SJCRH30 (cell line): ENCODE measurements around the gene SLCO3A1. TPM values are rescaled to one million over a fixed set of nuclear protein-coding genes. Genes with fewer than 3 reads are reported as not detected.

Experiments used
- DNase-seq, 2 experiments: peaks; one replicate each; pipeline ENCODE4 v3.0.0-alpha.2; 2015 to 2020
- H3K27ac ChIP-seq: fragments of 250-450 bp; sonication (Bioruptor Pico); 2 replicates; pipeline ENCODE4 v1.5.1; 2020; ENCODE audit warnings: mild to moderate bottlenecking, moderate library complexity
- H3K27me3 ChIP-seq: fragments of 250-450 bp; sonication (Bioruptor Pico); 2 replicates; pipeline ENCODE4 v1.5.1; 2020; ENCODE audit warnings: mild to moderate bottlenecking, moderate library complexity
- H3K36me3 ChIP-seq: fragments of 250-450 bp; sonication (Bioruptor Pico); 2 replicates; pipeline ENCODE4 v1.5.1; 2020; ENCODE audit warnings: mild to moderate bottlenecking, moderate library complexity
- H3K4me1 ChIP-seq: fragments of 250-450 bp; sonication (Bioruptor Pico); 2 replicates; pipeline ENCODE4 v1.5.1; 2020; ENCODE audit warnings: mild to moderate bottlenecking, moderate library complexity
- H3K4me3 ChIP-seq: fragments of 250-450 bp; sonication (Bioruptor Pico); 2 replicates; pipeline ENCODE4 v1.5.1; 2020; ENCODE audit warnings: mild to moderate bottlenecking, moderate library complexity
- H3K9me3 ChIP-seq: fragments of 250-450 bp; sonication (Bioruptor Pico); replicated peaks from 2 replicates; pipeline ENCODE4 v1.5.1; 2020; ENCODE audit warnings: mild to moderate bottlenecking, moderate library complexity
- total RNA-seq: library from RNA; depleted of rRNA; stranded (reverse); fragments of >200 nt; shearing (Covaris generic); gene quantifications from 2 replicates; pipeline ENCODE4 v1.2.3, GENCODE V29; 2014

SLCO3A1 gene
- total RNA-seq, 1 experiment from 2014 or later: 4.3 TPM

DNA sequence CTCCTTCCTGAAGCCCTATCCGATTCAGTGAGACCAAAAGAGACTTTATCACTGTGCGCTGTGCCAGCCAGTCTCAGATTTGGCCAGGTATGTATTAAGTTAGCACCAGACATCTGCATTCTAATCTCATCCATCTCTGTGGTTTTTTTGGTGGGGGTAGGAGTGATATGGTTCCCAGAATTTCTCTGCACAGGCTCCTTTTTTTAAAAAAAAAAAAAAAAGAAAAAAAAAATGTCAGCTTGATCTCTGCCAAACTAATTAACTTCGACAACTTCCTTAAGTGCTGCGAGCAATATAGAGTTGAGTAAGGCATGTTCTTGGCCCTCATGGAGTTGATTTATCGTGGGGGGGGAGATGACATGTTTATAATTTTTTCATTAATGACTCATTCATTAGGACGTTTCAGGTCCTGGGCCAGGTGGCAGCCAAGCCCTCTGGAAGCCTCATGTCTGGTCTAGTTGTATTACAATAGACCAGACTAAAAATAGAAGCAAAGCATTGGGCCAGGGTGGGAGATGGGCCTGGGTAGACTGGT is 12.9 kb downstream of the SLCO3A1 start:
- DNase-seq: no peak
- Histone ChIP-seq H3K27ac (no peak overlapping the region), H3K27me3 (no peaks in the 10 kb centered on the region), H3K4me3 (no peak overlapping the region), H3K9me3 (no peaks in the 10 kb centered on the region), H3K4me1 (no peaks in the 10 kb centered on the region), H3K36me3 (no peaks in the 10 kb centered on the region)

DNA sequence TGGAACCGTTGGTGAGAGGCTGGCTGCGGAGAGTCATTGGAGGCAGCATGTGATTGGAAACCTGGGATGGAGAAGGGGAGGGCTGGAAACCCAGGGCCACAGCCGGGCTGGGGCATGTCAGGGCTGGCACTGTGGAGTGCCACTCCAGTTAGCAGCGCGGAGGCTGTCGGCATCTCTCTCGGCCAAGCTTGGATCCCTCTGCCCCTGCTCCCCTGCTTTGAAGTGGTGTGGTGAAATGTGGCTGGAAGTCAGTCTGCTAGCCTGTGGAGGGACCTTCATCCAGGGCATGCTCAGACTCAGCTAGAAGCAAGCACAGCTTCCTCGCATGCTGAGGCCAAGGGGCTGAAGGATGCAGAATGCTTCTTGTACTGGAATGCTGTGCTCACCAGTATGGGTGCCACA is 13.5 kb downstream of the SLCO3A1 start:
- no peaks in the 10 kb centered on the region for H3K4me1 ChIP-seq
- no peaks in the 10 kb centered on the region for H3K36me3 ChIP-seq
- H3K9me3 ChIP-seq: no peaks in the 10 kb centered on the region
- DNase-seq: no peak
- no peak overlapping the region for H3K4me3 ChIP-seq
- no peaks in the 10 kb centered on the region for H3K27me3 ChIP-seq
- H3K27ac ChIP-seq: no peak overlapping the region

- no peak overlapping the region for H3K4me3 ChIP-seq
- H3K36me3 ChIP-seq: no peaks in the 10 kb centered on the region
- H3K27ac ChIP-seq: no peak overlapping the region
- H3K27me3 ChIP-seq: no peaks in the 10 kb centered on the region
- H3K4me1 ChIP-seq: no peaks in the 10 kb centered on the region
- no peaks in the 10 kb centered on the region for H3K9me3 ChIP-seq
- DNase-seq: no peak
Observed at GRCh38 chr15:91867581-91868026, 14.1 kb downstream of the SLCO3A1 start.

GRCh38 chr15:91870876-91871537 is 17.5 kb downstream of the SLCO3A1 start:
- Histone ChIP-seq H3K9me3 (no peaks in the 10 kb centered on the region), H3K27me3 (no peaks in the 10 kb centered on the region), H3K4me1 (no peaks in the 10 kb centered on the region), H3K27ac (no peak overlapping the region), H3K36me3 (no peaks in the 10 kb centered on the region), H3K4me3 (no peak overlapping the region)
- DNase-seq: no peak

DNA sequence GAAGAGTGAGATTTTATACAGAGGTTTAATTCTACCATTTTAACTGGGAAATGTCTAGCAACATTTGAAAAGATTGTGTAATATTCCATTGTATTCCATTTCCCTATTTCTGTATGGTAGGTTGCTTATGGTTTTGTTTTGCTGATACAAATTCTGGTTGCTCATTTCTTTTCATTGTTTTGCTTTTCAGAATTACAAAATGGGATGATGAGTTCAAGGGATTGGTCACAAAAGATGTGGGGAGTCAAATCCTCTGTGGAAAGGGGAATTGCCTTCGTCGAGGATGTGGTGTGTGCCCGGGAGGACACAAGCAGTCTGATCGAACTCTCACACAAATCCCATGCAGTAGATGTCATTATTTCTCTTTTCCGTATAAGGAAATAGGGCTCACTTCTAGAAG is 18.3 kb downstream of the SLCO3A1 start:
- H3K27me3 ChIP-seq: no peaks in the 10 kb centered on the region
- H3K27ac ChIP-seq: no peak overlapping the region
- H3K4me1 ChIP-seq: no peaks in the 10 kb centered on the region
- H3K9me3 ChIP-seq: no peaks in the 10 kb centered on the region
- H3K4me3 ChIP-seq: no peak overlapping the region
- DNase-seq: no peak
- no peaks in the 10 kb centered on the region for H3K36me3 ChIP-seq

DNA sequence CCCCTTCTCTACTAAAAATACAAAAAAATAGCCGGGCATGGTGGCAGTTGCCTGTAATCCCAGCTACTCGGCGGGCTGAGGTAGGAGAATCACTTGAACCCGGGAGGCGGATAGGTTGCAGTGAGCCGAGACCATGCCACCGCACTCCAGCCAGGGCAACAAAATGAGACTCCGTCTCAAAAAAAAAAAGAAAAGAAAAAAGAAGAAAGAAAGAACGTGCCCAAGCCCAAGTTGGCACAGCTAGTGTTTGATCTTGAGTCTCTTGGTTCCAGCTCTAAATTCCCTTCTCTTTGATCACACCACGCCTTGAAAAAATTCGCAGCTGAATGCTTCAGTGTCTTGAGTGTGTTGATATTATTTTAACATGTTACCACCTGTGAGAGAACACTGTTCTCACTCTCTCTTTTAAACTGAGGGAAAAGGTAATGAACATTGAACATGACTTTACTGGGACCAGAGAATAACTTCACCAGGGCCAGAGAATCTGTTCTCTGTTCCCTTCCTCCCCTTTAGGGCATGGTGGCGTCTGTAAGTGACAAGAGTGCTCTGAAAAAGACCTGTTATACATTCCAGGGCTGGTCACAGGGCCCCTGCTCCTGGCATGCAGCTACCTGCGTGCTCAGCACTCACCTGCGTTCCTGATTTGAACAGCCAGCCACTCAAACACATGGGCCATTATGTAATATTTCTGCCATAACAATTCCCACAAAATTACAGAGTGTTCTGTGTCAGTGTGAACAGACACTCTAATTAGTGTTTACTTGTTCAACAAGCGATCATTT is 19.0 kb downstream of the SLCO3A1 start:
- H3K4me1 ChIP-seq: no peaks in the 10 kb centered on the region
- H3K36me3 ChIP-seq: no peaks in the 10 kb centered on the region
- H3K27me3 ChIP-seq: no peaks in the 10 kb centered on the region
- H3K4me3 ChIP-seq: no peak overlapping the region
- H3K27ac ChIP-seq: no peak overlapping the region
- no peak for DNase-seq
- no peaks in the 10 kb centered on the region for H3K9me3 ChIP-seq

GRCh38 chr15:91873138-91873536 is 19.6 kb downstream of the SLCO3A1 start:
- no peaks in the 10 kb centered on the region for H3K4me1 ChIP-seq
- H3K36me3 ChIP-seq: no peaks in the 10 kb centered on the region
- no peak overlapping the region for H3K27ac ChIP-seq
- H3K9me3 ChIP-seq: no peaks in the 10 kb centered on the region
- no peak for DNase-seq
- no peak overlapping the region for H3K4me3 ChIP-seq
- no peaks in the 10 kb centered on the region for H3K27me3 ChIP-seq

DNA sequence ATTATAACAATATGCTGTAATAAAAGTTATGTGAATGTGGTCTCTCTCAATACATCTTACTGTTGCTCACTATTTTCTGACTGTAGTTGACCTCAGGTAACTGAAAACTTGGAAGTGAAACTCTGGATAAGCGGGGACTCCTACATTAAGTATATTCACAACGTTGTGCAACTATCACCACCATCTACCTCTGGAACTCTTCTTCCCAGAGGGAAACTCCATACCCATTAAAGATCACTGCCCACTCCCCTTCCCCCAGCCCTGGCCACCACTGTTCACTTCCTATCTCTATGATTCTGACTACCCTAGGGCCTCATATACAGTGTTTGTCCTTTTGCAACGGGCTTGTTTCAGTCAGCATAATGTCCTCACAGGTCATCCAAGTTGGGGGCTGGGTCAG is 20.7 kb downstream of the SLCO3A1 start:
- Histone ChIP-seq H3K27me3 (no peaks in the 10 kb centered on the region), H3K4me3 (no peak overlapping the region), H3K4me1 (no peaks in the 10 kb centered on the region), H3K9me3 (no peaks in the 10 kb centered on the region), H3K27ac (no peak overlapping the region), H3K36me3 (no peaks in the 10 kb centered on the region)
- no peak for DNase-seq

DNA sequence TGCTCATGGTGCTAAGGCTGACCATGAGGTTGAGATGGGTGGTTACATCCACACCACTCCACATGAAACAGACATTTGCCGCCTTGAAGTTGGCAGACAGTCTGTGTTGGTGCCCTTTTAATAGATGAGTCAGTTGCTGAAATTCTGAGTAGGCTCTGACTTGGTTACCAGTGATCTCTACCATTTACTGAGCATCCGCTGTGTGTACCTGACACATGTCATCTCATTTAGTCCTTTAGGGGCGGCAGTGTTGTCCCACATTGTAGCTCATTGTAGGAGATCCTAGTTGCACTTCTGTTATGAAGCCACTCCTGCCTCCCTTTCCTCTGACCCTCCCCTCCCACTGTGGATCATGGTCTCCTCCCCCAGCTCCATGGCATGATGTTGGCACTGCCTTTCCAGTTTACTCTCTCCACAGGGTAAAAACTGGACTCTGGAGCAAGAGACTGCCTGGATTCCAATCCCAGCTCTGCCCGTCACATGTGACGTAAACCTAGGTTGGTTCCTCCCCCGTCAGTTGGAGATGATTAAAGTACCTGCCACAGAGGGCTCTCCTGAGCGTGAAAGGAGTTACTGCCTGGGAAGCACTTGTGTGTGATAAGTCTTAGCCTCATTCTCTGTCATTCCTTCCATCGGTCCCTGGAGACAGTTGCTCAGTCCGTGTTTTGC is 21.6 kb downstream of the SLCO3A1 start:
- H3K9me3 ChIP-seq: no peaks in the 10 kb centered on the region
- DNase-seq: no peak
- H3K36me3 ChIP-seq: no peaks in the 10 kb centered on the region
- no peaks in the 10 kb centered on the region for H3K4me1 ChIP-seq
- H3K27me3 ChIP-seq: no peaks in the 10 kb centered on the region
- no peak overlapping the region for H3K4me3 ChIP-seq
- H3K27ac ChIP-seq: no peak overlapping the region

DNA sequence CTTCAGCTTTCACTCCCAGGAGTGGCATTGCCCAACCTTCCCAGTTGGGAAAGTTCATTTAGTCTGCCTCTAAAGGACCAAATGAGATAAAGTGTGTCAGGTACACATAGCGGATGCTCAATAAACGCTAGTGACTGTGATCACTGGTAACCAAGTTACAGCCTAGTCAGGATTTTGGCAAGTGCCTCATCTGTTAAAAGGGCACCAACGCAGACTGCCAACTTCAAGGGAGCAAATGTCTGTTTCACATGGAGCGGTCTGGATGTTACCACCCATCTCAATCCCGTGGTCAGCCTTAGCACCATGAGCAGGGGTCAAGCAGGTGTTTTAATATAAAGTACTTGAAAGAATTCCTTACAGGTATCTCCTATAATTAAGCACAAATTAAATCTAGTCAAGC is 22.7 kb downstream of the SLCO3A1 start:
- no peaks in the 10 kb centered on the region for H3K9me3 ChIP-seq
- H3K27me3 ChIP-seq: no peaks in the 10 kb centered on the region
- H3K4me1 ChIP-seq: no peaks in the 10 kb centered on the region
- no peaks in the 10 kb centered on the region for H3K36me3 ChIP-seq
- H3K27ac ChIP-seq: no peak overlapping the region
- H3K4me3 ChIP-seq: no peak overlapping the region
- no peak for DNase-seq

DNA sequence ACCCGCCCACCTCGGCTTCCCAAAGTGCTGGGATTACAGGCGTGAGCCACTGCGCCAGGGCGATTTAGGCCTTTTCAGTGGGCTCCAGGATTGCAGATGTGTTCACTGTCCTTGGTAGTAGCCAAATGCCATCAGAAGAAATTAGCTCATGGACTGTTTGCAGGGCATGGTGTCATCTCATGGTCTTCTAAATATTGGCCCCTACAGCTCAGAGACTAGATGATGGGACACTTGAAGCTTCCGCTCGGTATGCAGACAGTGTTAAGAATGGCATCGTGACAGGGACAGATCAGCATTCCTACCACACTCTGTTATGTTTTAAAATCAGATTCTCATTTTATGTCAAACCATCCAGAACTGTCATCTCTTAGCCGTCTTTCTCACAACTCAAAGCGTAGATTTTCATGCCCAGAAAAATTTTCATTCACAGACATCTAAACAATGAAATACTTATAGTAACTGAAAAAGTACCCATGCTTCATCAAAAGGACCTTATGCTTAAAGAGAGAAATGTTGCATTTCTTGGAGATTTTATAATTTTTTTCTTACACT is 24.9 kb downstream of the SLCO3A1 start:
- no peaks in the 10 kb centered on the region for H3K9me3 ChIP-seq
- no peaks in the 10 kb centered on the region for H3K36me3 ChIP-seq
- no peaks in the 10 kb centered on the region for H3K27me3 ChIP-seq
- H3K4me3 ChIP-seq: no peak overlapping the region
- no peak overlapping the region for H3K27ac ChIP-seq
- no peaks in the 10 kb centered on the region for H3K4me1 ChIP-seq
- DNase-seq: no peak

DNA sequence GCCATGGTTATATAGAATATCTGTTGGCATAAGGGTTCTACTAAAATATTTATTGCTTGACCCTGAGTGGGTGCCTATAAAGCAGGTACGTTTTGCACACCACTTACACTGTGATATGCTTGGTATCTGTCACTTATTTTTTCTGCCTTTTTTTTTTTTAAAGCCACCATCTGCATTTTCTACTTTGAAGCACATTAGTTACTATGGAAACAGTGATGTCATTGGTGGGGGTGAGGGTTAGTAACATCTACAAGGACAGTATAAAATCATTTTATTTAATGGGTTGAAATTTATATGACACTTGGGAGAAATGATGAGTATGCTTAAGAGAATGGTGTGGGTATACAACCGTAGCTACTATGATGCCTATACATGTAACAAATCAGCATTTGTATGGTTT is 25.6 kb downstream of the SLCO3A1 start:
- no peaks in the 10 kb centered on the region for H3K4me1 ChIP-seq
- DNase-seq: no peak
- no peaks in the 10 kb centered on the region for H3K27me3 ChIP-seq
- H3K9me3 ChIP-seq: no peaks in the 10 kb centered on the region
- no peak overlapping the region for H3K27ac ChIP-seq
- H3K4me3 ChIP-seq: no peak overlapping the region
- no peaks in the 10 kb centered on the region for H3K36me3 ChIP-seq

DNA sequence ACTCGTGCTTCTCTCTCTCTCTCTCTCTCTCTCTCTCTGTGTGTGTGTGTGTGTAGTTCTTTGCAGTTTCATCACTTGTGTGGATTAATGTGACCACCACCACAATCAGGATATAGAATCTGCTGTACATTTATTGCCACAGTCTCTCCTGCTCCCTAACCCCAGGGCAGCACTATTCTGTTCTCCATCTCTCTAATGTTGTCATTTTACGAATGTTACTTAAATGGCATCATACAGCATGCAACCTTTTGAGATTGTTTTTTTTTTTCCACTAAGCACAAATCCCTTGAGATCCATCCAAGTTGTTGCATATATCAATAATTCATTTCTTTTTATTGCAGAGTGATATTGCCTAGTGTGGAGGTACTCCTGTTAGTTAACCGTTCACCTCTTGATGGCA is 26.9 kb downstream of the SLCO3A1 start:
- H3K27me3 ChIP-seq: no peaks in the 10 kb centered on the region
- no peak overlapping the region for H3K4me3 ChIP-seq
- H3K4me1 ChIP-seq: no peaks in the 10 kb centered on the region
- no peaks in the 10 kb centered on the region for H3K9me3 ChIP-seq
- no peak for DNase-seq
- no peak overlapping the region for H3K27ac ChIP-seq
- H3K36me3 ChIP-seq: no peaks in the 10 kb centered on the region

DNA sequence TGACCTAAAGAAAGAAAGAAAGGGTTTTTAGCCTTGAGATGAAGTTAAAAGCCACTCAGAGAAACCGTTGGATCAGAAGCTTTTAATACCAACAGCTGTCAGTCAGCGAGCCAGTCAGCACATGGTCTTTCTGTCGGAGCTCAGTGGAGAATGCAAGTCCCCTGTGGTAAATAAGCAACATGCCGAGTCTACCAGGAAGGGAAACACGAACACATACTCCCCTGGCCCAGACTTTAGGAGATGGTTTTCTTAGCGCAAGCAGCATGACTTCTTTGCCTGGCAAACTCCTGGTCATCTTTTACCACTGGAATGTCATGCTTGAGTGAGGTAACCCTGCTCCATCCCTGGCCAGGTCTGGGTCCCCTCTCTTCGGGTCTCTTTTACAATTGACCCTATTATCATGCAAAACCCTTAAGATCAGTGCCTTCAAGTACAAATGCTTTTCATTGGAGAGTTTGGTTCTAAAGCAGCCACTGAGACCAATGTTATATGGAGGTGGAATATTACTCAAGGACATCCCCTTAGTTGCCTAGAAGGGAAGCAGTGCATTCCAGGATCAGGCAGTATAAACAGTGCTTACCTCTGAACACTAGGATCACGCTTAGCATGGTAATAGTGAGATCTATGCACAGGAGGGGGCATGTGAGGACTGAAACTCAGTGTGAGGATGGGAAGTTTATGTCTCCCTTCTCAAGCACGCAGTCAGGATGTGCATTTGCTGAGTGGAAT is 28.2 kb downstream of the SLCO3A1 start:
- H3K9me3 ChIP-seq: no peaks in the 10 kb centered on the region
- no peak overlapping the region for H3K27ac ChIP-seq
- H3K4me1 ChIP-seq: no peaks in the 10 kb centered on the region
- no peaks in the 10 kb centered on the region for H3K27me3 ChIP-seq
- no peak overlapping the region for H3K4me3 ChIP-seq
- H3K36me3 ChIP-seq: no peaks in the 10 kb centered on the region
- DNase-seq: no peak
